Measurements from ENCODE around the gene RTCA.
"Not testable (repeated sequence)": the region's sequence is repeated elsewhere in the genome, so short reads cannot be mapped to it uniquely, and the experiment has no call there.

RTCA gene
- total RNA-seq: 41.4 to 110 (median 73.0) reads per million in 17 experiments

GRCh38 chr1:100265931-100266740 is at the start of gene RTCA:
RTCA (plus strand) TSS chr1:100266216; CDS start chr1:100266376, 160 bp downstream.
- DNase-seq: peak; percentile 99 to 100 (median 99)

GRCh38 chr1:100217834-100218233 is 48.2 kb upstream of the RTCA start:
- no peak for DNase-seq

GRCh38 chr1:100219457-100219856 is 46.6 kb upstream of the RTCA start:
- no peak for DNase-seq

GRCh38 chr1:100219883-100220282 is 46.1 kb upstream of the RTCA start:
- peak; percentile 19 to 50 (median 41) for DNase-seq

GRCh38 chr1:100222428-100222827 is 43.6 kb upstream of the RTCA start:
- DNase-seq: no peak

- no peak for DNase-seq
Observed at GRCh38 chr1:100229681-100230443, 36.2 kb upstream of the RTCA start.

- DNase-seq: no peak
Observed at GRCh38 chr1:100230765-100231164, 35.3 kb upstream of the RTCA start.

GRCh38 chr1:100231721-100232120 is 34.3 kb upstream of the RTCA start:
- no peak for DNase-seq

- DNase-seq: no peak
Observed at GRCh38 chr1:100232156-100232555, 33.9 kb upstream of the RTCA start.

- DNase-seq: not testable (repeated sequence)
Observed at GRCh38 chr1:100233566-100233965, 32.5 kb upstream of the RTCA start.

- DNase-seq: no peak
Observed at GRCh38 chr1:100234432-100234831, 31.6 kb upstream of the RTCA start.

- DNase-seq: no peak
Observed at GRCh38 chr1:100237091-100237490, 28.9 kb upstream of the RTCA start.

GRCh38 chr1:100239961-100240360 is 26.1 kb upstream of the RTCA start:
- DNase-seq: no peak

- DNase-seq: no peak
Observed at GRCh38 chr1:100240631-100241030, 25.4 kb upstream of the RTCA start.

- no peak for DNase-seq
Observed at GRCh38 chr1:100246738-100247137, 19.3 kb upstream of the RTCA start.

- peak; percentile 6 to 22 (median 20) for DNase-seq
Observed at GRCh38 chr1:100249155-100249536, 16.9 kb upstream of the RTCA start.

GRCh38 chr1:100249537-100250257 is 16.3 kb upstream of the RTCA start, which contains the start of gene DBT:
DBT (minus strand) TSS chr1:100249834; CDS start chr1:100249820, 14 bp downstream.
- peak; percentile 90 to 96 (median 95) for DNase-seq

GRCh38 chr1:100250264-100250663 is 15.8 kb upstream of the RTCA start:
- peak in 2 of 4 experiments; percentile 2 to 7 for DNase-seq

GRCh38 chr1:100250807-100251206 is 15.2 kb upstream of the RTCA start:
- no peak for DNase-seq

- no peak for DNase-seq
Observed at GRCh38 chr1:100252901-100253300, 13.1 kb upstream of the RTCA start.

- no peak for DNase-seq
Observed at GRCh38 chr1:100253552-100253951, 12.5 kb upstream of the RTCA start.

GRCh38 chr1:100256273-100256672 is 9.7 kb upstream of the RTCA start:
- DNase-seq: not testable (repeated sequence)

GRCh38 chr1:100258427-100258826 is 7.6 kb upstream of the RTCA start:
- not testable (repeated sequence) for DNase-seq
